Dedifferentiated amniotic fluid mesenchymal stem cell (primary cell): ENCODE measurements around the gene PHKA2.

ENCODE experiments used
- DNase-seq: peaks from one replicate; pipeline ENCODE4 v3.0.0-alpha.2; 2016; ENCODE audit errors: extremely low spot score

Gene PHKA2

DNA sequence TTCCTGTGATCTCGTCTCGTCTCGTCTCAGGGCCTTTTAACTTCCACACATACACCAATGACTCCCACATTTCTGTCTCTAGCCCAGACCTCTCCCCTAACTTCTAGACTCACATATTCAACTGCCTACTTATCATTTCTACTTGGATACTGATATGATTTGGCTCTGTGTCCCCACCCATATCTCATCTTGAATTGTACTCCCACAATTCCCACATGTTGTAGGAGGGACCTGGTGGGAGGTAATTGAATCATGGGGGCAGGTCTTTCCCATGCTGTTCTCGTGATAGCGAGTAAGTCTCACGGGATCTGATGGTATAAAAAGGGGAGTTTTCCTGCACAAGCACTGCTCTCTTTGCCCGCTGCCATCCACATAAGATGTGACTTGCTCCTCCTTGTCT lies 8.9 kb downstream of the PHKA2 start:
- no peak for DNase-seq

DNA sequence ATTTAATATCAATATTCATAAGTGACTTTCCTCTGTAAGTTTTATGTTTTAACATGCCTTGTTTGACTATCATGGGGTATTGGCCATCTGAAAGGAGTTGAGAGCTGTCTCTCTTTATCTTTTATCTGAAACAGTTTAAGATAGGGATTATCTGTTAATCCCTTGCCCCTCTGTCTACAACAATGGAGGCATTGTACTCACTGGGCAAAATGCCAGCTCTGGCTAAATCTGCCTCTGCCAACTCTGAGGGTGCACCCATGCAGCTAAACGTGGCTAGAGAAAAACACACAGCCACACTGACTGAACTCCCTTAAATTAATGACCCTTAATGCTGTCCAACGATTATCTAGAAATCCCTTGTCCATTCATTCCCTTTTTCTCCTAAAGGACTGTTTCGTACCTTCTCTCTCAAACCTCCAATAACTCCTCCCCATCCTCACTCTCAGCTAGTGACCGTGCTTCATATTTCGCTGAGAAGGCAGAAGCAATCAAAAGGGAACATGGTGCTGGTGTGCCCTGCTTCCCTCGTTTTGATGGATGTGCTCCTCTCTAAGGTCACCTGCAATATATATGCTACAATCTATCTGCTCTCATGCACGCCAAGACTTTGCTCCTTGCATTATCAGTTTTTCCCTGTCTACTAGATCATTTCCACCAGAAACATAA lies 10.3 kb downstream of the PHKA2 start:
- no peak for DNase-seq

DNA sequence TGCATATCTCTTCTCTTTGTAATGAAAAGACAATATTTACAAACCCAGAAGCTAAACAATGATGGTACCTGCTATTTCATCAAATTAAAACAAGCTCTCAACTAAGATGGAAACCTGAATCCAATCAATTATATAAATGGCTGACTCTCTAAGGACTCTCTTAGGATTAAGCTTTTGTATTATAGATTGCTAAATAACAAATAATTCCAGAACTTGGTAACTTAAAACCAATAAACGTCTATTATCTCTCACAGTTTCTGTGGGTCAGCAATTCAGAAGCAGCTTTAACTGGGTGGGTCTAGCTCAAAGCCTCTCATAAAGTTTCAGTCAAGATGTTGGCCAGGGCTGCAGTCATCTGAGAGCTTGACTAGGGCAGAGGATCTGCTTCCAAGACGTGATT lies 12.4 kb downstream of the PHKA2 start:
- no peak for DNase-seq

DNA sequence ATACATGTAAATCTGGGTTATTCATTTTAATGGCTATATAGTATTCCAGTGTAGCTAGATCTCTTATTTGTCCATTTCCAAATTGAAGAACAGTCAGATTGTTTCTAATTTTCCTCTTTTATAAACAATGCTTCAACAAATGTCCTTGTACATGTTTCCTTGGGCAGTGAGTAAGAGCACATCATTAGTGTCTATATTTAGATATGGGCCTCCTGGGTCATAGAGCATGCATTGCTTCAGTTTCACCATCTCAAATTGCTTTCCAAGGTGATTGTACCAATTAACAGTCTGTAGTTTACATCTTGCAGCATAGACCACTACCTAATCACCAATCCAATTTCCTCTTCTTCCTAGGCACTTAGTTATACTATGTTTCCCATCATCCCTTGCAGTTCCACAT lies 13.4 kb downstream of the PHKA2 start:
- no peak for DNase-seq

DNA sequence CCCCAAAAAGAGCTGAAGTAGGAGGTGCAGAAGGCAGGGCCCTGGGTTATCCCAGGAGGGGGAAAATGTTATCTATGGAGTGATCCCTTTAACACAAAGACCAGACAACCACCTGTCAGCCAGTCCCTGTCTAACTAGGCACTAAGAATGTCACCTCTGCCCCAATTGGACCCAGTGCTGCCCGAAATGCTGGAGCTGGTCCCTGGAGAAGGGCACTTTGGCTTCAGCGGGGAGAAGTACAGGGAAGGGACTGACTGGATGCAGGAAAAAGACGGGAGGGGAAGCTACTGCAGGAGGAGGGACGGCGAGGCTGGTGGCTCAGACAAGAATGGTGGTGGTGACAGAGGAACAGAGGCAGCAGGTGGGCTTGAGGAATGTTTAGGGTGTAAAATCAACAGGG lies 17.3 kb downstream of the PHKA2 start:
- no peak for DNase-seq

DNA sequence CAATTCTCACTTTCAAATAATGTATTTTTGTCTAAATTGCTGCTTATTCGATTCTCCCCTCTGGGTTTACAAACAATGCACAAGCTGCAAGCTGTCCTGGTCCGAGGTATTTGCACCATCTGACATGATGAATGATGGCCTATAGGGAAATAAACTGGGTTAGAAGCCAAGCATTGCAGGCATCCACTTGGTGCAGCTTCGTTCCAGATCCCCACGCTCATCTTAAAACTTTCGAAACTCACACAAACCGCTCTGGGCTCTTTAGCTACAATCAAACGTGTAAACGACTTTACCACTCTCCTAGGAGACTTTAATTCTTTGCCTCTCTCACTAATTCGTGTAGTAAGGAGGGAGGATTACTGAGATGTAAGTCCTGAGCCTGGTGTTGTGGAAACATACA lies 19.0 kb downstream of the PHKA2 start:
- no peak for DNase-seq

DNA sequence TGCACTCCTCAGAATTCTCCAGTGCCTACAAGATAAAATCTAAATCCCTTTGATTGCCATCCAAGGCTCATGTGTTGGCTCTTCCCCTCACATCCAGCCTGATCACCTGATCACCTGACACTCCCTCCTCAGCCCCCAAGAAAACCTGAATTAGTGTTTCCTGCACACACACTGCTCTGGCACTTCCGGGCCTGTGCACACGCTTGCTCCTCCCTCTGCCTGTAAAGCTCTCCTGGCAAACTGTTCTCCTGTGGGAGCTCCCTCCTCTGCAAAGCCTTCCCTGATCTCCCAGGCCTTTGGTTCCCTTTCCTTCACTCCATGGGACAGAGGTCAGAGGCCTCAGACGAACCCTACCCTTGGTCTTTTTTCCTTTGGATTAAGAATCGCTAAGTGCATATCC lies 19.9 kb downstream of the PHKA2 start:
- DNase-seq: no peak

DNA sequence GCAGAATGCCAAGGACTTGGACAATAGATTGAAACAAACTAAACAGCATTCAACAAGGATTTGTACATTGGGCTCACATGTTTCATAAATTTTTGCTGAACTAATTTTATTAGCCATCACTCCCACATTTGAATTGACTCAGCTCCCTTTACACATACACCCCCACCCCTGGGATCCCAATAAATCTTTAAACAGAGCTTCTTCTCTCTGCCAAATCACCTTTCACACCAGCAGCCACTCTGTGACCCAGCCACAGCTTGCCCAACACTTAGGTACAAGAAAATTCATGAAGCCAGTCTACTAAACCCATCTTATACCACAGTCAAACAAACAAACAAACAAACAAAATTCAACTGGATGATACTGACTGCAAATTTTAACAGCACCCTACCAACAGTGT lies 21.6 kb downstream of the PHKA2 start:
- DNase-seq: no peak

DNA sequence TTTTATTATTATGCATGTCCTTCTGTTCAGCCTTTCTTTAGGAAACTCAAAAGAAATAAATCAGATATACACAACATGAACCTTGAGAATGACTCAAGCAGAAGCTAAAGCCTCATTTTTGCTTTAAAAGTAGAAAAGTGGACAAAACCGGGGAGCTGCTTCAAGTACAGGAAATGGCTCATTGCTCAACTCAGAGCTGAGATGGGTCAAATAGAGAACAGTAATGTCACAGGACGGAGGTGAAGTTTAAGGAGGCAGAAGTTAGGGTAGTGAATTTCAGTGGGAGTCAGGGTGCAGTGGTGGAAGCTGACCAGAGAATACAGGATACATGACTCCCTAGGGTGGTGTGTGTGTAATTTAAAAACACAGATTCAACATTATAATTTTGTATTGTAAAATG lies 22.2 kb downstream of the PHKA2 start:
- DNase-seq: no peak

DNA sequence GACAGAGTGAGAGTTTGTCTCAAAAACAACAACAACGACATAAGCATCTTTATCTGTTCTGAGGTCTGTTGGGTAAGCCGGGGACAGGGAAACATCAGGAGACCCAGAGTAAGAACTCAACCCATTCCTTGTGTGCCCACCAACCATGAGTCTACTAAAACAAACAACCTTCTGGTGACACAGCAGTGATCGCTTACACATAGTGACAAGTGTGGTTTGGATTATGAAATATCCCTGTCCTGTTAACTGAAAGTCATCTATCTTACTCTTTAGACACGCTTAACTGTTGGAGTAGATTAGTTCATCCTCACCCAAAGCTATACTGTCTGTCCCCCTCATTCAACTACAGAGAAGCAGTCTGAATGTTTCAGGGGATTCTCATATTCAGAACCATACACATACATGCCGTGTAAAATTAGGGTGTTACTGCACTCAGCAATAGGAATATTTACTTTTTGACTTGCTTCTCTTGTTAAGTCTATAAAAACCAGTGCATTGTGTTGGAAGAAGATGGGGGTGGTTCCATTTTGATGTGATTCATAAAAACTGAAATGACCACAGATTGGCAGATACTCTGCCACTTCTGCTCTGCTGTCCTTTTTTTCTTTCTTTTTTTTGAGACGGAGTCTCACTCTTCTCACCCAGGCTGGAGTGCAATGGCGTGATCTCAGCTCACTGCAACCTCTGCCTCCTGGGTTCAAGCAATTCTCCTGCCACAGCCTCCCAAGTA lies 27.4 kb downstream of the PHKA2 start:
- no peak for DNase-seq

DNA sequence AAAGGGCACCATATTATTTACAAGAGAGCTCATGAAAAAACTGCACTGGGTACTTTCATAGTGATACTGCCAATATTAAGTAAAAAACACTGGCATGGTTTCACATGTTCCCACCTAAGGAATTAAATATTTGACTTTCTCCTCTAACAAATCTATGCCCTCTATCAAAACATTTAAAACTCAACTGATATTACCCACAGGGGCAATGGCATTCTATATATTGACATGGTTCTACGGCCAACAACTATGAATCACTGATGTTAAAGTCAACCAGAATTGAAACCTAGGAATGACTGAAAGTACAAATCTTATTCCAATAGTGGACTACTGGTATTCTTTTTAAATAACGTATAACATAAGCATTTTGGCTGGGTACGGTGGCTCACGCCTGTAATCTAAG lies 28.2 kb downstream of the PHKA2 start:
- no peak for DNase-seq

DNA sequence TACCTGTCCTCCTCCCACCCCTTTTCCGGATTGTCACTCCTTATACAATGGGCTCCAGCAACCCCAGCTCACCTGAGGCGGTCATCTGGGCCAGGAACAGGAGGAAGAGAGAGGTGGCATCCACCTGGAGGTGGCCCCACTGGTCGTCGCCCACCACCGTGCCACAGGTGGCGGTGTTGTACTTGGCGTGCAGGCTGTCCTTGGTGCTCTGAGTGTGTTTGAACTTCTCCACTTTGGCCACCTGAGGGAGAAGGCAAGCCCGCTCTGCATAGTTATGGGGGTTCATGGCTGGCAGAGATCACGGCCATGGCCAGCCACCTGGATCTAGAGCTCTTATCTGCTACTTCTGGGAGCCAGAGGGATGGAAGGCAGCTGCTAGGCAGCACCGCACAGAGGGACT lies 32.9 kb downstream of the PHKA2 start:
- no peak for DNase-seq

DNA sequence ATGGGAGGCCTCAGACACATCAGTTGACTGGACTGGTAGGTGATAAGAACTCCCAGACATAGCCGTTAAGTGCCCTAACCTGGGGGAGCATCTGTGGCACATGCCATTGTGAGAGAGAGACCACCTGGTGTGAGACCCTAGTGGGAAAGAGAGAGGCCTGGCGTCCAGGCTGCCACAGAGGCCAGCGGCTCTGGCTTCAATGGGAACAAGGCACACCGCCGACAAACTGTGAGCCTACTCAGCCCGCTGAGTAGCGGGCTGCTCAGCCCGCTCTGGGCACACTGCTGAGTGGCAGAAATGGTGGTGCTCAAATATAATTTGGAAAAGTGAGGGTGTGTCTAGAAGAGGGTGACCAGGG lies 34.0 kb downstream of the PHKA2 start:
- no peak for DNase-seq

DNA sequence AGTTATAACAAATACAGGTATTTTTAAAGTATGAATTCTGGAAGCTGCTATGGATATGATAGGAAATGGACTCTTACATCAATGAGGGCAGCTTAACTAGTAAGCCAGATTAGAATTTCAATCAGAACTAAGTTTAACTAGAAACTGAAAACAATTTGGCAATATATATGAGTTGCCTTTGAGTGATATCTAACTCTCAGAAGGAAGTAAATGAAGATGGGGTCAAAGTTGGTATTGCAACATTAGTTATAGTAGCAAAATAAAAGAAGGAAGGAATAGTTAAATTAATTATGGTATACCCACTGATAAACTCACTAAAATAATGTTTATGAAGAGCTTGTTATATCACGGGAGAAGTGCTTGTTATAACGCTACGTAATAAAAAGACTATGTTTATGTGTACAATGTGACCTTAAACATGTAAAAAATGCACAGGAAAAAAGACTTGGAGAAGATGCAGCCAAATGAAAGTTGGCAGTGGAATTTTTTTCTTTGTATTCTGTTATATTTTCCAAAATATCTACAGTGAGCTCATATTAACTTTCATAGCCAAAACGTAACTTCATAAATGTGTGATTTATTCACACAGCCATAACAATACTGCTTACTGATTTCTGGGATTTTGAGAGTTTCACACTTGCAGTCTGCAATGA lies 34.5 kb downstream of the PHKA2 start:
- DNase-seq: no peak

DNA sequence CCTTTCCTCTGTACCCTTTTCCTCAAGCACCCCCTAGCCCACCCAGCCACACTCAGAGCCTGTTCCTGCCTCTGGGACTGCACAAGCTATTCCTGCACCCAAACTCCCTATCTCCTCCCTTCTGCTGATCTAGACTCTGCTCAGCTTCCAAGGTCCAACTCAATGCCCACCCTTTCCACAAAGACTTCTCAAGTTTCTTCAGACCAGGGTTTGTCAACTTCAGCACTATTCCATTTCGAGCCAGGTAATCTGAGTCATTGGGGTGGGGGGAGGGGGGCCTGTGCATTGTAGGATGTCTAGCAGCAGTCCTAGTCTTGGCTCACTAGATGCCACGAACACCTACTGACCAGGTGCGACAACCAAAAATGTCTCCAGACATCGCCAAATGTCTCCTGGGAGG lies 37.3 kb downstream of the PHKA2 start:
- DNase-seq: no peak

DNA sequence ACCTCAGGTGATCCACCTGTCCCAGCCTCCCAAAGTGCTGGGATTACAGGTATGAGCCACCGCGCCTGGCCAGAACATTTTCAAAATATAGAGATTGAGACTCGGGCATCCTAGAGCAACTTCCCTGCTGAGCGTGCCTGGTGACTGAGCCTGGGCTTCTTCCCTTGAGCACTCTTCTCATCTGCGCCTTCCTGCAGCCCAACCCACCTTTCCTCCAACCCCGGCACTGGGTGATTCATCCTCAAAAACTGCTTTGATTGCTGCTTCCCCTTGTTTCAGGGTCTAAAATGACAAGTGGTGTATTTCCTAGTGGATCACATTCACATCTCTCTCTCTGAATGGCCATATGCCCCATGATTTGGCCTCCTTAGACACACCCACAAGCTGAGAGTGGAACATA lies 37.8 kb downstream of the PHKA2 start:
- no peak for DNase-seq

DNA sequence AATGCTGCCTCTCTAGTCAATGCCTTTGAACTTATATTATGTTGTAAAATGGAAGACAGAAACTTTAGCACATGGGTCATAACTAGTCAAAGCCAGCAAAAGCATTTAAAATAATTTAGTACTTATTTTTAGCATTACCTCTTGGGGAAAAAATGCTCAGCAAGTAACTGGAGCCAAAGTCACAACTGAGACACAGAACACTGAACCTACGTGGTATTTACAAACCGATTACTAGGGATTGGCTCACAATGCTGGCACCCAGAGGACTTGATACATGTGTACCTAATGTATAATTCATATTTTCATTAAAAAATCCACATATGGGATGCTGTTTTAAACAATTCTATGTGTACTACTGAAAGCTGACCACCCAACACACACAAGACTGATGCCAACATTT lies 38.4 kb downstream of the PHKA2 start:
- DNase-seq: no peak

DNA sequence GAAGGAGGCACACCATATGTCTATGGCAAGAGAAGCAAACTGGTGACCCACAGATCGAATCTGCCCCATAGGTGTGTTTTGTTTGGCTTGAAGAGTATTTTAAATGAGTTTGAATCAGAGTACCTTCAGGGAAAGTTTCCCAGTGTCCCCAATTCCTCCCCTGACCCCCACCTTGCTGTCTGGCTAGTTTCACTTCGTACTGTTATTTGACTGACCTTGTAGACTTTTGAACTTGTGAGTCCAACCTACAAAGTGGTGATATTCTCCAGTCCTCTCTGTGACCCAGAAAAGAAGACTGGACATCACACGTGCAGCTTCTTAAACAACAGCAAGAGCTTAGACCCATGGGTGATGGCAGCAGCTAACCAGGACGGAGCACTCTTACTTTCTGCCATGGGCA lies 39.4 kb downstream of the PHKA2 start:
- no peak for DNase-seq

DNA sequence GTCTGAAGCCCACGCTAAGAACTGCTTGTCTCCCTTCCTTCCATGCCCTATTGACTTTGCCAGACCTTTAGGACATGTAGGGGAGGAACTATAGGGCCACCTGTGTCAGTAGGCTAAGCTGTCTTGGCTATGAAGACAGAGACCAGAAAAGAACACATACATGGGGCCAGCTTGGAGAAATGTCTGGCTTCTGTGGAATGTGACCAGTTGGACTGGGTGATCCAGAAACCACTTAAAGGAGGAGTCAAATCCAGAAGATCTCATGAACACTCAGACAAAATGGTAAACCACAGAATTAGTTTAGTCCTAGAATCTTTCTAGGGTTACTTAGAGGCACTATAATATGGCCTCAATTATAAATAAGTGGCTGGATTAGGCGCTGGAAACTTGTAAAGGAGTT lies 42.0 kb downstream of the PHKA2 start:
- DNase-seq: no peak

DNA sequence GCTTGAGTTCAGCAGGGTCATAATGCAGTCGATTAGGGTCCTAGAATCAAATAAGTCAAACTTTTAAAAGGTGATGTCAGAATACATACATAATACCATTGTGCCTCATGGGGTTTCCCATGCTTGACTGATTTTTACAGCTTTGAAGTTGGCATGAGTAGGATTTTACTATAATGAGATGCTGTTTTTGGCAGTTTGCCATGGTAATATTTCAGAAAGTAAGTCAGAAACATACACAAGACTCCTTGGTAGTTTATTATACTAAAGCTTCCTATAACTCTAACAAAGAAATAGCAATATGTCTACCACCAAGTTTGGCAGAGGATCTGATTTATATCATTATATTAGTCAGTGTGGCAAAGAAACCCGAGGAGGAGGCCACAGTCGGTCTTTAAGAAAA lies 45.2 kb downstream of the PHKA2 start:
- DNase-seq: no peak

DNA sequence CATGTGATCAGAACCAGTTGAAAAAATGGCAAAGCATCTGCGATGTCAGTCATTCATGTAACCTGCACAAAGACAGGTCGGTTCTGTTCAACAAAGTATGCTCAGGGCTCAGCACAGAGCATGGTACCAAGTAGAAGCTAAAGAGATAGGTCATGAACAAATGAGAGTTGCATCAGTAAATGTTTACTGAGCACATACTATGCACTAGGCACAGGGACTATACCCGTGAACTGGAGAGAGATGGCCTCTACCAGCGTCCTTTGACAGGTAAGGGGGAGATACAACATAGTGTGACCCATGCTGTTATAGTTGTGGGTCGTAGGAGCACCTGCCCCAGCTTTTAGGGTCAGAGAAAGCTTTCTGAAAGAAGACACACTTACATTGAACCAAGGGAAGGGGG lies 46.7 kb downstream of the PHKA2 start:
- no peak for DNase-seq

DNA sequence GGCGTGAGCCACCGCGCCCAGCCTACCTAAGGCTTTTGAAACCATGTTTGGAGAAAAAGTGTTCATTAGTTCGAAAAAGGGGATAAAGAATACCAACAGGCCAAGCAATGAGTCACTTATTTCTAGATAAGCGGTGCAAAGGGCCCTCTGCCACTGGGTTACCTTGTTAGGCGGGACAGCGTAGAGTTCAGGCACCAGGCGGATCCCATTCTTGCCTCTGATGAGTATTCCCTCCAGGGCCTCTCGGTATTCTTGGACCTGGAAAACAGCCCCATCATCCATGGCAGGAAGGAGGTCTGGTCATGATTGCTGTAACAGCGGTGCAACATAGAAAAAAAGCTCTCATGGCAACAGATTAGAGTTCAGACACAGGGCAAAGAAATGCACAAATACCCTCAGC lies 48.0 kb downstream of the PHKA2 start:
- no peak for DNase-seq

DNA sequence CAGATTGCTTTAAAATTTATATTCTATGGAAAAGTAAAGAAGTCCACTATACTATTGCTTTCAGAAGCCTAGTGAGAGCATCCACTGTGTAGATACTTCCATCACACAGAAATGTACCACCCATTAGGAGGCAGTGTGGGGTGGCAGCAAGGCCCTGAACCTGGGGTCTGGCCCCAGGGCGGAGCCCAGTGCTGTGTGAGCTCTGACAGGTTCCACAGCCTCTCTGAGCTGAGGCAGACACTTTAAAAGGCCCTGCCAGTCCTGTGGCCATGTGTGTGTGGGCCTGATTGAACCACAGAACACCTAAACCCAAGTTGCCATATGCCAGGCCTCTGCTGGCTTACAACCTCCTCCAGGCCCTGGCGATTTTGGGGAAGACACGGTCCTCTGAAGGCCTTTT lies 49.2 kb downstream of the PHKA2 start:
- DNase-seq: no peak

DNA sequence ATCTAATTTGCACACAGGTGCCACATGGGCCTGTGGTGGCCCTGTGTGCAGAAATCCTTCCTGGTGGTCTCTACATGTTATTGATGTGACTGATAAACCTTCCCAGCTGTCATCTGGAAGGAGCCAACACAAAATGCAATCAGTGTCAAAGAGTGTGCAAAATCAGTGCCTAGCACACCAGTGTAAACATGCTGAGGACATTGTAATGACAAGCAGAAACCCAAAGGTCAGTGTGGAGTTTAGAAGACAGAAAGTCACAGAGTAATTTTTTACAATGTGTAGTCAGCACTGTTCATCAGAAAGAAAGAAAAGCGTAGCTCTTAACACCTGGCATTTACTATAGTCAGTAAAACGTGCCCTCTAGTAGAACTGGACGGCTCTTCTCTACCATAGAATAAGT lies 50.3 kb downstream of the PHKA2 start:
- no peak for DNase-seq
